Erythroblast (primary cell): ENCODE results near the gene SERINC1.

Experiments
- GATA1 ChIP-seq: IDR thresholded peaks from 2 replicates; pipeline ENCODE4 v1.6.1; 2011; ENCODE audit warnings: low read depth, mild to moderate bottlenecking, control low read depth, low read length, moderate library complexity
- POLR2A ChIP-seq: IDR thresholded peaks from 2 replicates; pipeline ENCODE4 v1.6.1; 2011; ENCODE audit warnings: mild to moderate bottlenecking, low read length

GRCh38 chr6:122422003-122422402 is 49.6 kb downstream of the SERINC1 start:
- TF ChIP-seq GATA1 (no peak), POLR2A (no peak)
